ENCODE measurements around the gene LCP1. TPM values are rescaled to one million over a fixed set of nuclear protein-coding genes. Genes with fewer than 3 reads are reported as not detected.
"Not testable (repeated sequence)": the region's sequence is repeated elsewhere in the genome, so short reads cannot be mapped to it uniquely, and the experiment has no call there.

LCP1 gene, protein sequence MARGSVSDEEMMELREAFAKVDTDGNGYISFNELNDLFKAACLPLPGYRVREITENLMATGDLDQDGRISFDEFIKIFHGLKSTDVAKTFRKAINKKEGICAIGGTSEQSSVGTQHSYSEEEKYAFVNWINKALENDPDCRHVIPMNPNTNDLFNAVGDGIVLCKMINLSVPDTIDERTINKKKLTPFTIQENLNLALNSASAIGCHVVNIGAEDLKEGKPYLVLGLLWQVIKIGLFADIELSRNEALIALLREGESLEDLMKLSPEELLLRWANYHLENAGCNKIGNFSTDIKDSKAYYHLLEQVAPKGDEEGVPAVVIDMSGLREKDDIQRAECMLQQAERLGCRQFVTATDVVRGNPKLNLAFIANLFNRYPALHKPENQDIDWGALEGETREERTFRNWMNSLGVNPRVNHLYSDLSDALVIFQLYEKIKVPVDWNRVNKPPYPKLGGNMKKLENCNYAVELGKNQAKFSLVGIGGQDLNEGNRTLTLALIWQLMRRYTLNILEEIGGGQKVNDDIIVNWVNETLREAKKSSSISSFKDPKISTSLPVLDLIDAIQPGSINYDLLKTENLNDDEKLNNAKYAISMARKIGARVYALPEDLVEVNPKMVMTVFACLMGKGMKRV
- 100 to 1,000 TPM; 727 to 916 TPM for total RNA-seq

DNA sequence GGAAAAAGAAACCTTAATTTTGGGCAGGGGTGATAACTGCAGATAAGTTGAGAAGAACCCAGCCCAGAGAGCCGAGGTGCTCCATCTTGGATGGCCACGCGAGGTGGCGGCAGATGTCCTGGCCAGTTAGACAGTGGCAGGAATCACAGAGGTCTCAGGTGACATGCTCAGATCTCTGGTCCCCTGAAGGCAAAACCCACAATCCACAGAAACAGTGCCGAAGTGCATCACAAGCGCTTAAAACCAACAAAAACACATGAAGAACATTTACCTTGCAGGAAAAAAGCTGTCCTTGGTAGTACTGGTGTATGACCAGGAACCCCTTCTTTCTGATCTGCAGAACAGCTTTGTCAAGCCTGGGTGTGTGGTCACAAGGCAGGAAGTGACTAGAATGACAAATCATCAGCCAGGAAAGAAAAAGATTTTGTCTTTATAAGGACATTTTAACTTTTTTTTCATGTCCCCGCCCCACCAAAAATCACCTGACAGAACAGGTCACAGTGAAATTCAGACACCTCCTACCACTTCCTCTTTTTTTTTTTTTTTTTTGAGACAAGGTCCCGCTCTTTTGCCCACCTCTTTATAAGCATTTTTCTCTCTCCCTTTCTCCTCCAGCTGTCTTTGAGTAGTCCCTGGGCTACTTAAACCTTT lies at the start of gene LCP1:
TSS of gene LCP1 (minus strand) at position 338 of the 651 bp plus-strand sequence. CDS start 22,515 bp downstream, outside the sequence.
- Mint-ChIP-seq H3K4me1 (peaks cover 48% of the 10 kb centered on the region), H3K4me3 (peak within 1 kb of the TSS; percentile 89), H3K27me3 (no peaks in the 10 kb centered on the region), H3K36me3 (ENCODE audit: low read depth) (peaks cover 52% of the 10 kb centered on the region), H3K27ac (peak within 1 kb of the TSS; percentile 91), H3K9me3 (no peaks in the 10 kb centered on the region)
- ATAC-seq (replicated peaks): peak; percentile 81

DNA sequence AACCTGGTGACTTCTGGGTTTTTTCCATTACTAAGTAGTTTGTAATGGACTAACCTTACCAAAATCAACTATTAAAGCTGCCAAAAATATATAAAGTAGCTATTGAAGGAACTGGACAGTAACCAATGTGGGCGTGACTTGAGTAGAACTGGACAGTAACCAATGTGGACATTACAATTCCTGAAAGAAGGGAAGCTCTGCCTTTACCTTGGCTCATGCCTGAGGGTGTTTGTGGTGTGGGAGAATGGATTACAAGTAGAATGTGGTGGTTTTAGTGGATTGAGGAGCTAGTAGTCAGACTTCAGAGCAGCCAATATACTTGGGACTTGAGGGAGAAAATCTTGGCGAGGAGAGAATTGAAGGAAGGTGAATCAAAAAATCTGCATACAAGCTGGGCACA lies 47.3 kb upstream of the LCP1 start:
- Mint-ChIP-seq H3K27ac (no peak overlapping the region), H3K9me3 (peaks cover 12% of the 10 kb centered on the region), H3K4me1 (no peaks in the 10 kb centered on the region), H3K27me3 (no peaks in the 10 kb centered on the region), H3K4me3 (no peak overlapping the region), H3K36me3 (ENCODE audit: low read depth) (no peaks in the 10 kb centered on the region)
- no peak for ATAC-seq (replicated peaks)

DNA sequence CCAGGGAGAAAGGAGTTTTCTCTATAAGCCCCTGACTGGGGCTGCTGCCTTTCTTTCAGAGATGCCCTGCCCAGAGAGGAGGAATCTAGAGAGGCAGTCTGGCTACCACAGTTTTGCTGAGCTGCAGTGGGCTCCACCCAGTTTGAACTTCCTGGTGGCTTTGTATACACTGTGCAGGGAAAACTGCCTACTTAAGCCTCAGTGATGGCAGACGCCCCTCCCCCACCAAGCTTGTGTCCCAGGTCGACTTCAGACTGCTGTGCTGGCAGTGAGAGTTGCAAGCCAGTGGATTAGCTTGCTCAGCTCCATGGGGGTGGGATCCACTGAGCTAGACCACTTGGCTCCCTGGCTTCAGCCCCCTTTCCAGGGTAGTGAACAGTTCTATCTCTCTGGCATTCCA lies 38.3 kb upstream of the LCP1 start:
- peaks cover 11% of the 10 kb centered on the region for H3K9me3 Mint-ChIP-seq
- not testable (repeated sequence) for ATAC-seq (replicated peaks); H3K36me3 Mint-ChIP-seq (ENCODE audit: low read depth); H3K27me3 Mint-ChIP-seq; H3K4me3 Mint-ChIP-seq; H3K4me1 Mint-ChIP-seq; H3K27ac Mint-ChIP-seq

DNA sequence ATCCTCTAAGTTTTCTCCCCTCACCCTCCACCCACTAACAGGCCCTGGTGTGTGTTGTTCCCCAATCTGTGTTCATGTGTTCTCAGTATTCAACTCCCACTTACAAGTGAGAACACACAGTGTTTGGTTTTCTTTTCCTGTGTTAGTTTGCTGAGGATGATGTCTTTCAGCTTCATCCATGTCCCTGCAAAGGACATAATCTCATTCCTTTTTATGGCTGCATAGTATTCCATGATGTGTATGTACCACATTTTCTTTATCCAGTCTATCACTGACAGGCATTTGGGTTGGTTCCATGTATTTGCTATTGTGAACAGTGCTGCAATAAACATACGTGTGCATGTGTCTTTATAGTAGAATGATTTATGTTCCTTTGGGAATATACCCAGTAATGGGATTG lies 32.8 kb upstream of the LCP1 start:
- not testable (repeated sequence) for ATAC-seq (replicated peaks); H3K27ac Mint-ChIP-seq
- H3K4me1 Mint-ChIP-seq: peaks cover 17% of the 10 kb centered on the region

DNA sequence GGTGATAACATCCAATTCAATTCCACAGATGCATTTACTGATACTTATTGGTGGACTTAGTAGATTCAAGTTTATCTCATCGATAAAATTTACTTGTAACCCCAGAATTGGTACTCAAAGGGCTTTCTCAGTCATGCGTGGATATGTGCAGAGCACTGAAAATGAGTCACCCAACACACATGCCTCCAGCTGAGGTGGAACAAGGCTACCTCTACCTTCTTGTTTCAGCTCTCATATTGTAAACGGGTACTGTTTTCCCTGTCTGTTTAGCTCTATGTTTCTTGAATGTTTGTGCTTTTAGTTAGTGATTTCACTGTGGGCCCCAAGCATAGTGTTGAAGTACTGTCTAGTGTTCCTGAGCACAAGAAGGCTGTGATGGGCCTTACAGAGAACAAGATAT lies 31.3 kb upstream of the LCP1 start:
- Mint-ChIP-seq H3K4me3 (peak overlapping the region; percentile 90), H3K9me3 (peaks cover 4% of the 10 kb centered on the region), H3K27me3 (no peaks in the 10 kb centered on the region), H3K27ac (no peak overlapping the region), H3K4me1 (peaks cover 12% of the 10 kb centered on the region), H3K36me3 (ENCODE audit: low read depth) (no peaks in the 10 kb centered on the region)
- no peak for ATAC-seq (replicated peaks)

More for the DNA sequence above, 32.8 kb upstream of the LCP1 start:
- not testable (repeated sequence) for H3K9me3 Mint-ChIP-seq; H3K4me3 Mint-ChIP-seq; H3K36me3 Mint-ChIP-seq (ENCODE audit: low read depth); H3K27me3 Mint-ChIP-seq

DNA sequence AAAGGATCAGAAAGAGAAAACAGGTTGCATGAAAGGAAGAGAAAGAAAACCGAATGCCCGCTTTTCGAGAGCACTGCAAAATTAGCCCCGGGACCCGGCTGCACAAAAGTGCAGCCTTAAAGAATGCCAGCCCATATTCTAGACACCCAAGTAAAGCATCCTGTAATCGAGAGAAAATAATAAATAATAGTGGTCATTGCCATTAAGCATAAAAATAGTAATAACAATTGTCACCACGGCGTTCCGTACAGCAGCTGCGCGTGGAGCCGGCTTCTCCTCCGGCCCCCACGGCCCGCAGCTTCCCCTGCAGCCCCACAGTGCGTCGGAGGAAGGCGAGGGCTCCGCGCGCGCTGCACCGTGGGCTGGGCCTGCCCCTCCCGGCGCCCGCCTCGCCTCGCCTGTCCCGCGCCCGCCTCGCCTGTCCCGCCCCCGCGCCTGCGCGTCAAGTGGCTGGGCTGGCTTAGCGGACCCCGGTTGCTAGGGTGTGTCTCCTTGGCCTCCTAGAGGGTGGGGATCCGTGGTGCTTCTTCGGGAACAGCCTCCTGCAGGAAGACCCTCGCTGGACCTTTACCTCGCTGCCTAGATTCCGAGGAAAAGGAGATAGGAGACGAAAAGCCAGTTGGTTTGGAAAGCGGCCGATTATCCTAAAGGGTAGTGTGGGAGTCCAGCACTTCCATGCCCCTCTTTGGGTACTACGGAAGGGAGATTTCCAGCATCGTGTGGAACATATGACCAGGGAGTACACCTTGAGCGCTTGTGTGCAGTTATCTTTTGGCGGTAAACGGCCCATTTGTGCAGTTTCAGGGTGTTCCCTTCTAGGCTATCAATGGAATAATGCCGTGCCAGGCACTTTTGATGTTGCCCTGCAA lies 29.7 kb upstream of the LCP1 start, which contains the start of gene LRRC63:
TSS of gene LRRC63 (plus strand) at position 446 of the 869 bp plus-strand sequence. CDS start 1,107 bp downstream, outside the sequence.
- peak; percentile 97 for ATAC-seq (replicated peaks)
- peaks cover 12% of the 10 kb centered on the region for H3K4me1 Mint-ChIP-seq

DNA sequence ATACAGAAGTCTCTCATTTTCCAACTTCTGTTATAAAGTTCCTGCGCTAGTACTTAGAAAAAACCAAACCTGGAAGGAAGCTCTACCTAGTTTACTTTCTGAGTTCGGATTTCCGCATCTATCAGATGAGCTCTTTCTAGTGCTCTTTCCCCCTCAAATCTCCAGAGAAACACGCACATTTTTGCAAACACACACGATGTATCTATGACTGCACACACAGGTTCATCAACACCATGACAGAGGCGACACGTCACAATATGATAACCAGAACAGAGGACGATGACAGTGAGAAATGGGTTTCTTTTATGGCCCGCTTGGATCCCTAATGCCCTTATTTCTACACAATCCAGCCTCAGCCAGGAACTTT lies 29.1 kb upstream of the LCP1 start:
- H3K27ac Mint-ChIP-seq: peak overlapping the region; percentile 89
- ATAC-seq (replicated peaks): peak; percentile 75
- no peaks in the 10 kb centered on the region for H3K36me3 Mint-ChIP-seq (ENCODE audit: low read depth)
- H3K4me3 Mint-ChIP-seq: peak overlapping the region; percentile 90
- H3K9me3 Mint-ChIP-seq: no peaks in the 10 kb centered on the region
- H3K4me1 Mint-ChIP-seq: peaks cover 12% of the 10 kb centered on the region
- no peaks in the 10 kb centered on the region for H3K27me3 Mint-ChIP-seq

More for the DNA sequence above, 29.7 kb upstream of the LCP1 start, which contains the start of gene LRRC63:
- H3K27me3 Mint-ChIP-seq: no peaks in the 10 kb centered on the region
- H3K9me3 Mint-ChIP-seq: no peaks in the 10 kb centered on the region
- no peaks in the 10 kb centered on the region for H3K36me3 Mint-ChIP-seq (ENCODE audit: low read depth)
- peak within 1 kb of the TSS; percentile 89 for H3K27ac Mint-ChIP-seq
- peak within 1 kb of the TSS; percentile 90 for H3K4me3 Mint-ChIP-seq

DNA sequence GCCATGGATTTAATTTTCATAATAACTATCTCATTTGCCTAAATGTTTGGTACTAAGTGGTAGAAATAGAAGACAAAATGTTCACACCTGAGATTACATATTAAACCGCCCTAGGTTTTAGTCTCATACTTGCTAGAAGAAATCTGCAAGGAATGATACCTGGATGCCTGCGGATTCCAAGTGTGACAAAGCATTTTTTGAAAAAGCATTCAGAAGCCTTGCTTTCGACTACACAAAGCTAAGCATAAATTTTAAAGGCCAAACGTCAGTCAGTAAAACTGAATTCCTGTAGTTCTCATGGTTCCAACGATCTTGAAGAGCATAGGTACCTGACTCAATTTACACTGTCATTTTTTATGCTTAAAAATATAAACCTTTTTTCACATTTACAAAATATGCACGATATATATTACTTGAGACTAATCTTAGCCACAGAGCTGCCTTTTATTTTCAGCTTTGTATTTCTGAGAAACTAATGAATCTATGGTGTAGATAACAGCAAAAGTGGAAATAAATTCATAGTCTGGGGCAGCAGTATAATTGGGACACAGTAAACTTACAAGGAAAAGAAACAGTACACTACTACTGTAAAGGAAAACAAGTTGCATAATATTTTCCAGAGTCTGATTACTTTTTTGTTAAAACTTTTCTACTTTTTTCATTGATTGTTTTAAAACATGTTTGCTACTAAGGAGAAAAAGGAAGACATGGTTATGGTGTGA lies 28.5 kb upstream of the LCP1 start:
- H3K27me3 Mint-ChIP-seq: no peaks in the 10 kb centered on the region

DNA sequence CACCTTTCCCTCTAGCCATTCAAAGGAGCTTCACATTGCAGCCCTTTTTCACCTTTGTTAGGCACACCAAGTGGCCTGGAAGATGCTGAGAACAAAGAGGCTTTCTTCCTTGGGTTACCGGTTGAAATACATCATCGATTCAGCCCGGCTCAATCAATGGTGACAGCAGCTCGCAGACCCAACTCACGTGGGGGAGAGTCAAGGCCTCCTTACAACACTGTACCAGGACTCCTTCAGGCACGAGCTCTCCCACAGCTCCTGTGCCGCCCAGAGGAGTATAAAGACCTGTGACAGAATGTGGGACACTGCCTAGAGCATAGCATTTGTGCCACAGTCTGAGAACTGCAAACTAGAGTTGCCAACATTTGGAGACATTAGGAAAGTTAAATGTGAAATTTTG lies 25.9 kb upstream of the LCP1 start:
- Mint-ChIP-seq H3K27me3 (no peaks in the 10 kb centered on the region), H3K27ac (no peak overlapping the region), H3K9me3 (no peaks in the 10 kb centered on the region), H3K4me1 (peaks cover 11% of the 10 kb centered on the region), H3K4me3 (no peak overlapping the region), H3K36me3 (ENCODE audit: low read depth) (no peaks in the 10 kb centered on the region)
- ATAC-seq (replicated peaks): no peak

More for the DNA sequence above, 28.5 kb upstream of the LCP1 start:
- Mint-ChIP-seq H3K4me1 (peaks cover 12% of the 10 kb centered on the region), H3K27ac (peak overlapping the region; percentile 89), H3K36me3 (ENCODE audit: low read depth) (no peaks in the 10 kb centered on the region), H3K9me3 (no peaks in the 10 kb centered on the region), H3K4me3 (peak overlapping the region; percentile 90)
- ATAC-seq (replicated peaks): no peak

DNA sequence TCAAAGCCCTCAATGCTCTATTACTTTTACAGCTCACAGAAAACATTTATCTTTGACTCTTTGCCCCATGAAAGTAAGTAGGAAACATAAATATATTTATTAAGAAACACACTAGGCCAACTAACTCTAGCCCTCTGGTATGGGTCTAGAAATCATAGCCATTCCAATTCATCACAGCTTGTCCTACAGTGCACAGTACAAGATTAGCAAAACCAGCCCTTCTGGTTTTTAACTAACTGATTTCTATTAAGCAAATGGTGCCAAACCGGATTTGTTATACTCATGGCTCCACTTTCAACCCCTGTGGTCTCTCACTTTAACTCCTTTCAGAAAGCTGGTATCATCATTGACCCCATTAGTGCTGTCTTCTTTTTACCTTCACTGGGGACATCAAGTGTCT lies 24.2 kb upstream of the LCP1 start:
- ATAC-seq (replicated peaks): no peak
- H3K9me3 Mint-ChIP-seq: no peaks in the 10 kb centered on the region
- peaks cover 15% of the 10 kb centered on the region for H3K4me1 Mint-ChIP-seq
- H3K27me3 Mint-ChIP-seq: no peaks in the 10 kb centered on the region
- H3K36me3 Mint-ChIP-seq (ENCODE audit: low read depth): no peaks in the 10 kb centered on the region
- H3K27ac Mint-ChIP-seq: peak overlapping the region; percentile 44
- H3K4me3 Mint-ChIP-seq: no peak overlapping the region

DNA sequence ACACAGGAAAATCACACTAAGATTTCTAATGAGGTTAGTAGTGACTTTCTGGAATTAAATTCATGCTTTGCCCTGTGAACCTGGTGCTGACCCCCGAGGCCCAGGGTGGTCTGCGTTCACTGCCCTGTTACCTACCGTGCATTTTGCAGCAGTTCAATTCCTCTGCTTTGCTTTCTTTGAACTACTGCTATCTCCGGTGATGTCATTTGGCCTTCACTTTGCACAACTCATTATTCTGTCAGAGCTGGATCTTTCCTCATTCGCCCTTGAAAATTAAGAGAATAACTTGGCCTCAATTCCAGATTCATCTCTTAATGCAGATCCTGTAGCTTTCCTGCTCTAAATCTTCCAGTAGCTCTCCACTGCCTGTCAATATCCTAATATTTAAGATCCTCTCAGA lies 21.0 kb upstream of the LCP1 start:
- peak overlapping the region; percentile 5 for H3K4me3 Mint-ChIP-seq
- H3K27ac Mint-ChIP-seq: peak overlapping the region; percentile 41
- no peaks in the 10 kb centered on the region for H3K9me3 Mint-ChIP-seq
- H3K27me3 Mint-ChIP-seq: no peaks in the 10 kb centered on the region
- H3K36me3 Mint-ChIP-seq (ENCODE audit: low read depth): no peaks in the 10 kb centered on the region
- no peak for ATAC-seq (replicated peaks)
- H3K4me1 Mint-ChIP-seq: peaks cover 23% of the 10 kb centered on the region

DNA sequence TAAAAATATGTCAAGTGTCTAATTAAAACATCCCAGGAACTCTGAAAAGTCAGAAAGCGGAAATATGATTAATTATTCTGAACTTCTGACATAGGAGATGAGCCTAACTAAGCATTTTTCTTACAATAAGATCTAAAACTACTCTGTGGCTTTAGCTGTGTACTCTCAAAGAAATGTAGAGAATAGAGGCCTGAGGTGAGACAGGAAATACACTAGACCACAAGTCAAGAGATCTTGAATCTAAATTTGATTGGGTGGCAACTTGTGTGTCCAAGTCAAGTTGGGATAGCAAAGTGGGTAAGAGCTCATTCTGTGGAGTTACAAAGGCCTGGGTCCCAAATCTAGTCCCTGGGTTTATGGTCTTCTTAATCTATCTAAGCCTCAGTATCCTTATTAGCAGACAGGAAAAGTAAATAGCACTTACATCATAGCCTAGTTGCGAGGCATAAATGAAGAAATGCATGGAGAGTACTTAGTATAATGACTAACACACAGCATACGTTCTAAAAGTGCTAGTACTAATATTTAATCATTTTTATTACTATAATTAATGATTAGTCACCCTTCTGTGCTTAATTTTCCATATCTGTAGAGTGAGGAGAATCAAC lies 20.3 kb upstream of the LCP1 start:
- H3K4me3 Mint-ChIP-seq: peak overlapping the region; percentile 42
- peaks cover 23% of the 10 kb centered on the region for H3K4me1 Mint-ChIP-seq
- no peaks in the 10 kb centered on the region for H3K27me3 Mint-ChIP-seq
- ATAC-seq (replicated peaks): peak; percentile 83
- H3K36me3 Mint-ChIP-seq (ENCODE audit: low read depth): no peaks in the 10 kb centered on the region
- H3K9me3 Mint-ChIP-seq: no peaks in the 10 kb centered on the region
- H3K27ac Mint-ChIP-seq: peak overlapping the region; percentile 77

DNA sequence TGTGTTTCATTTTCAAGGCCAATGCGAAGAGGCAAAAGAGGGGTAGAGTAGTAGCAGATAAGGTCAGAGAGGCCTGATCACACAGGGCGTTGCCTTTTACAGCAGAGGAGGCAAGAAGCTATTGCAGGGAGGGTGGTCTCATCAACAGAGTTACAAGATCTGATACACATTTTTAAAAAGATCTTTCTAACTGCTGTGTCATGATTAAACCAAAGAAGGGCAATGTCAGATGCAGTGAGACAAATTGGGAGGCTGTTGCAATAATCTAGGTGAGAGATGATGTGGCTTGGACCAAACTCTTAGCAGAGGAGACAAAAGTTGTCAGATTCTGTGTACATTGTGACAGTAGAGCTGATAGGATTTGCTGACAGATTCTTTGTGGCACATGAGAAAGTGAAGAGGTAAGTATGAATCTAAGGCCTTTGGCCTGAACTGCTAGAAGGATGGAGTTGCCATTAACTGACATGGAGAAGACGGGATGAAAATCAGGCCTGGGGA lies 16.8 kb upstream of the LCP1 start:
- Mint-ChIP-seq H3K36me3 (ENCODE audit: low read depth) (no peaks in the 10 kb centered on the region), H3K4me3 (no peak overlapping the region), H3K4me1 (peaks cover 23% of the 10 kb centered on the region), H3K27ac (no peak overlapping the region), H3K9me3 (no peaks in the 10 kb centered on the region), H3K27me3 (no peaks in the 10 kb centered on the region)
- no peak for ATAC-seq (replicated peaks)
